ENCODE results near the gene TINAG. TPM values are rescaled to one million over a fixed set of nuclear protein-coding genes. Genes with fewer than 3 reads are reported as not detected.

Gene TINAG
- total RNA-seq, 2 donors from 2014 or later: 0.12 to 0.39 TPM

GRCh38 chr6:54403096-54403495 is 94.9 kb downstream of the TINAG start:
- ATAC-seq: no peak
- DNase-seq: no peak
- intact Hi-C loops (cut with DNase I): no loop called here

GRCh38 chr6:54404791-54405190 is 96.5 kb downstream of the TINAG start:
- no peak for DNase-seq
- ATAC-seq: no peak
- intact Hi-C loops (cut with DNase I): no loop called here

- intact Hi-C loops (cut with DNase I): no loop called here
- ATAC-seq: no peak
- DNase-seq: no peak
These were observed 103.5 kb downstream of the TINAG start for GRCh38 chr6:54411767-54412166.

GRCh38 chr6:54415517-54415916 is 107.3 kb downstream of the TINAG start:
- ATAC-seq (no peak), DNase-seq (no peak)
- intact Hi-C loops (cut with DNase I): no loop called here

- peak in 1 of 2 donors; percentile 84 for ATAC-seq
- DNase-seq: no peak
- intact Hi-C loops (cut with DNase I): no loop called here
These were observed 111.6 kb downstream of the TINAG start for GRCh38 chr6:54419885-54420284.

- intact Hi-C loops (cut with DNase I): no loop called here
- DNase-seq (no peak), ATAC-seq (no peak)
These were observed 118.8 kb downstream of the TINAG start for GRCh38 chr6:54426995-54427394.

- no peak for ATAC-seq
- intact Hi-C loops (cut with DNase I): no loop called here
- DNase-seq: no peak
These were observed 119.2 kb downstream of the TINAG start for GRCh38 chr6:54427396-54427937.

- intact Hi-C loops (cut with DNase I): no loop called here
- DNase-seq (no peak), ATAC-seq (no peak)
These were observed 120.2 kb downstream of the TINAG start for GRCh38 chr6:54428431-54428830.

- DNase-seq (no peak), ATAC-seq (no peak)
- intact Hi-C loops (cut with DNase I): no loop called here
These were observed 123.2 kb downstream of the TINAG start for GRCh38 chr6:54431466-54431865.

Other genes starting within 250 kb of the TINAG start
- gene MLIP, start 197.0 kb upstream of the TINAG start, total RNA-seq: 100 to 1,000 TPM; 234 to 248 TPM

All from left cardiac atrium (tissue), 4 donors.